Stimulated activated CD8-positive, alpha-beta memory T cell treated with anti-CD3 and anti-CD28 coated beads, Interleukin-7, amount 100 ng/mL, for 1 hour (primary cell): ENCODE measurements around the gene PPIP5K2.
"Not testable (repeated sequence)": the region's sequence is repeated elsewhere in the genome, so short reads cannot be mapped to it uniquely, and the experiment has no call there.

Experiments
- DNase-seq, 2 donors: peaks; one replicate each; pipeline ENCODE4 v3.0.0-alpha.2; 2020; ENCODE audit warnings: low read depth in 2 of 2

Gene PPIP5K2

DNA sequence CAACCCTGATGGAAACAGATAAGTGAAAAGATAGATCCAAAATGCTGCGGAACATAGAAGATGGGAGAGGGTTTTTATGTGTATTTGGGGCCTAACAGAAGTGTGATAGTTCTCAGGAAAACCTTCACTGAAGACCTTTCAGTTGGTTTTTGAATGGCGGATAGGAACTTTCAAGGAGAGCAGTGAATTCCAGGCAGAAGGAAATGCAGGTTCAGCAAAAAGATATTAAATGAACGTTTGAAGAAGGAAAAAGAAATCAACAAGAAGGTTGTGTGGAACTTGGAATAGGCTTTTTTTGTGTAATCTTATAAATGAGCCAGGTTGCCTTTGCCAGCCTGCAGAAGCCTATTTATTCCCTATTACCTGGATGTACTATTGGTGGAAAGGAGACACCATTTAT lies 2.1 kb downstream of the PPIP5K2 start:
- no peak for DNase-seq

DNA sequence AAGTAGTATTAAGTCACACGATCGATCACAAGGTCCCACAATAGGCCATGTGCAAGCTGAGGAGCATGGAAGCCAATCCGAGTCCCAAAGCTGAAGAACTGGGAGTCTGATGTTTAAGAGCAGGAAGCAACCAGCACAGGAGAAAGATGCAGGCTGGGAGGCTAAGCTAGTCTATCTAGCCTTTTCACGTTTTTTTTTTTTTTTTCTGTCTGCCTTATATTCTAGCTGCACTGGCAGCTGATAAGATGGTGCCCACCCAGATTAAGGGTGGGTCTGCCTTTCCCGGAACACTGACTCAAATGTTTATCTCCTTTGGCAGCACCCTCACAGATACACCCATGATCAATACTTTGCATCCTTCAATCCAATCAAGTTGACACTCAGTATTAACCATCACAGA lies 6.5 kb downstream of the PPIP5K2 start:
- no peak for DNase-seq

DNA sequence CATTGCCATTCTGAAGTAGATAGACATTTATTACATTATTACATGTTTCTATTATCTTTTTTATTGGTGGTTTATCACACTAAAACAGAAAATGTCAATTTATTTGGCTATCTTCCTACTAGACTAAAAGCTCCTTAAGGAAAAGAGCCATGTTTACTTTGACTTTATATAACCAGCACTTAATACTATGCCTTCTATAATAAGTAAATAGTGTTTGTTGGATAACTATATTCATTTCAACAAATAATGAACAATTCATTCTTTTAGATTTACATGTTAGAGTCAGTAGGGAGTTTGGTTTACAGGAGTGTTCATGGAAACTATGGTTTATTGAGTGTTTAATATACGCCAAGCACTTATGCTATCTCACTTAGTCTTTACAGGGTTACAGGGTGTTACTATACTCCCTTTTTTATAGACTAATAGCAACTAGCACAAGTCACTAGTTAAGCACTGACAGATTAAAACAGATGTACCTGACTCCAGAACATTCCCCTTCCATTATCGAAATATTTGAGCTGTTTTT lies 7.3 kb downstream of the PPIP5K2 start:
- DNase-seq: no peak

DNA sequence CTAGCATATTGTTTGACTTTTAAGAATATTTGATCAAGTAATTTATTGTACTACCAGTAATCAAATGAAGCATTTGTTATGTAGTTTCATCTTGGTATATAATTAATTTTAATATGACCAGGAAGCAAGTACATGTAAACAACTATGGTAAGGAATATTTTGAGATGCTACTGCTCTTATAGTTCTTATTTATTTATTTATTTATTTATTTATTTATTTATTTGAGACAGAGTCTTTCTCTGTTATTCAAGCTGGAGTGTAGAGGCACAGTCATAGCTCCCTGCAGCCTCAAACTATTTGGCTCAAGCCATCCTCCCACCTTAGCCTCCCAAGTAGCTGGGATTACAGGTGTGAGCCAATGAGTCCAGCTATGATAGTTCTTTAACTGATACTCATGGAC lies 8.1 kb downstream of the PPIP5K2 start:
- no peak for DNase-seq

DNA sequence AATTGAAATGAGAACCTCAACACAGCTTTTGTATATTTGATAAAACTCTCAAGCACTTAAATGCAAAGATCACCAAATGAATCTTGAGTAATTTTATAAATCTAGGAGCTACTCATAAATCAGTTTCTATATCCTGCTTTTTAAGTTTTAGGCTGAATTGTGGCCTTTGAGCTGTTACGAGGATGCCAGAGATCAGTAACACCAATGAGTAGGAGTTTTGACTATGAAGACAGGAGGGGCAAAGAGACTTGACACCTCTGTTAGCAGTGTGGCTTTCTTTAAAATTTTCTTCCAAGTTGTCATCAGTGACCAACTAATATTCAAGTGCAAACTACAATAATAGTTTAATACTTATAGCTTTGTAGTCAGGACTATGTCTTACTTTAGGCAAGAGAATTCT lies 12.6 kb downstream of the PPIP5K2 start:
- DNase-seq: no peak

DNA sequence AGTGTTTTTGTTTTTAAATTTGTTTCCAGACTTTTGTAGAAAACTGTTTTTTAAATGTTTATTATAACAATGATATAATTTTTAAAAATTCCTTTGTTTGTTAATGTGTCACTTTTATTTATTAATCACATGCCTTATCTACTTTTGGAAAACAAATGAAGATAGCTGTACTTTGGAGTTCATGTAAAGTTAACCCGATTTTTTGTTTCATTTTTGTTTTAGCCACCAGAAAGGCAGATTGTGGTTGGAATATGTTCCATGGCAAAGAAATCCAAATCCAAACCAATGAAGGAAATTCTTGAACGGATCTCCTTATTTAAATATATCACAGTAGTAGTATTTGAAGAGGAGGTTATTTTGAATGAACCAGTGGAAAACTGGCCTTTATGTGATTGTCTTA lies 13.1 kb downstream of the PPIP5K2 start:
- no peak for DNase-seq

DNA sequence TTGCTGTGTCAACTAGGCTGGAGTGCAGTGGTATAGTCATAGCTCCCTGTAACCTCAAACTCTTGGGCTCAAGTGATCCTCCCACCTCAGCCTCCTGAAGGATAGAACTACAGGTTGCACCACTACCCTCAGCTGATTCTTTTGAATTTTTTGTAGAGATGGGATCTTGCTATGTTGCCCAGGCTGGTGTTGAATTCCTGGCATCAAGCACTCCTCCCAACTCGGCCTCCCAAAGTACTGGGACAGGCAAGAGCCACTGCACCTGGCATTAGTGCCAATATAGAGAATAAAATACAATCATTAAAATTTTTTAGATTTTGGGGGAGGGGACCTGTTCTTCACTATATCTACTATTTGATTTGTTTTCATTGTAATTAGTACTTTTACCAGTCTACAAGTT lies 15.4 kb downstream of the PPIP5K2 start:
- no peak for DNase-seq

DNA sequence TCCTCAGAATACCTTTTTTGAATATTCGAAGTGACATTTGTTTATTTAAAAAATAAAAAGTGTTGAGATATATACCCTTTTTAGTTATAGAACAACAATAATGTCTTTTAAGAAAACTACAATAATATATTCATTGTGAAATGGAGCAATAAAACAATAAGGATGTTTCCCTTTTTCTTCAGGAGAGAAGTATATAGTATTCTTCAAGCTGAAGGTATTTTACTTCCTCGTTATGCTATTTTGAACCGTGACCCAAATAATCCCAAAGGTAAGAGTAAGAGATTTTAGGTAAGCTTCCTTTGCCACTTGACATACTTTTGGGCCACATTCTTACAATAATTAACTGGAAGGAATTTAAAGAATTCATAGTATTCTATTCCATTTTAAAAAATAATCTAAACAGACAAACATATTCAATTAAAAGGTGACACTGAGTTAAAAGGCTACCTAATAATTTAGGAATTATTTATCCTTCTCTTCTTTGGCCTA lies 18.1 kb downstream of the PPIP5K2 start:
- no peak for DNase-seq

DNA sequence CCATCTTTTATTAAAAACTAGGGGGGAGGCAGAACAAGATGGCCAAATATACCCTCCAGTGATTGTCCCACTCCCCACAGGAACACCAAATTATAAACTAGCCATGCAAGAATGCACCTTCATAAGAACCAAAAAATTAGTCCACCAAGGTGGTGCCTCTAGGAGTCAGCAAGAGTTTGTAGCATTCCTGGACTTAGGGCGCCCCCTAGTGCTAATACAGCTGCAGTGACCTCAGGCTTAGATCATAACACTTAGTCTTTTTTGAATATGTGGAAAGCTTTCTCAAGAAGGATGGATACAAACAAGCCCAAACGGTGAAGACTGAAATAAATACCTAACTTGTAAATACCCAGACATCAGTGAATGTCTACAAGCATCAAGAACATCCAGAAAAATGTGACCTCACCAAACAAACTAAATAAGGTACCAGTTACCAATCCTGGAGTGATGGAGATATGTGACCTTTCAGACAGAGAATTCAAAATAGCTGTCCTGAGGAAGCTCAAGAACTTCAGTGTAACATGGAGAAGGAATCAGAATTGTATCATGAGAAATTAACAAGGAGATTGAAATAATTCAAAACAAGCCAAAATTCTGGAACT lies 19.3 kb downstream of the PPIP5K2 start:
- DNase-seq: peak; percentile 51 to 74

DNA sequence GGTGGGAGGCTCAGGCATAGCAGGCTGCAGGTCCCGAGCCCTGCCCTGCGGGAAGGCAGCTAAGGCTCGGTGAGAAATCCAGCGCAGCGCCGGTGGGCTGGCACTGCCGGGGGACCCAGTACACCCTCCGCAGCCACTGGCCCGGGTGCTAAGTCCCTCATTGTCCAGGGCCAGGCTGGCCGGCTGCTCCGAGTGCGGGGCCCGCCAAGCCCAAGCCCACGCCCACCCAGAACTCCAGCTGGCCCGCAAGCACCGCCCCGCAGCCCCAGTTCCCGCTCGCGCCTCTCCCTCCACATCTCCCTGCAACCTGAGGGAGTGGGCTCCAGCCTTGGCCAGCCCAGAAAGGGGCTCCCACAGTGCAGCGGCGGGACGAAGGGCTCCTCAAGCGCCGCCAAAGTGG lies 22.0 kb downstream of the PPIP5K2 start:
- not testable (repeated sequence) for DNase-seq

DNA sequence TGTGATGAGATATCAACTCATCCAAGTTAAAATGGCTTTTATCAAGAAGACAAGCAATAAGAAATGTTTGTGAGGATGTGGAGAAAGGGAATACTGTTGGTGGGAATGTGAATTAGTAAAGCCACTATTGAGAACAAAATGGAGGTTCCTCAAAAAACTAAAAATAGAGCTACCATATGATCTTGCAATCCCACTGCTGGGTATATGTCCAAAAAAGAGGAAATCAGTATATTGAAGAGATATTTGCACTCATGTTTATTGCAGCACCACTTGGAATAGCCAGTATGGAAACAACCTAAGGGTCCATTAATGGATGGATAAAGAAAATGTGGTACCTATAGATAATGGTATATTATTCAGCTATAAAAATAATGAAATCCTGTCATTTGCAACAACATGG lies 25.1 kb downstream of the PPIP5K2 start:
- no peak for DNase-seq

DNA sequence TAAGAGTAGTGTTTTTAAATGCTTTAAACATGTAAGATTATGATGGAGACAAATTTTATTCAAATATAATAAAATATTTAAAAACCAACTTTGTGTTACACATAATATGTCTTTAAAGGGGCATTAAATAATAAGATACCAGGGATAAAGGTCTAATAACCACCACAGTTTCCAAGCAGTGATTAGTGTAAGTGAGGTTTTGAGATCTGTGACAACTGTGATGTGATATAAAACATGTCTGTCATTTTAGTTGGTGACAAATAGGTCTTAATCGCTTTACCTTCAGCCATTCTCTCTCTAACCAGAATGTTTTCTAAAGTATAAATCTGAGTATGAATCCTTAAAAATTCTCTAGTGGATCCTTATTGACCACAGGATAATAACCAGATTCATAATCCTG lies 28.1 kb downstream of the PPIP5K2 start:
- no peak for DNase-seq

DNA sequence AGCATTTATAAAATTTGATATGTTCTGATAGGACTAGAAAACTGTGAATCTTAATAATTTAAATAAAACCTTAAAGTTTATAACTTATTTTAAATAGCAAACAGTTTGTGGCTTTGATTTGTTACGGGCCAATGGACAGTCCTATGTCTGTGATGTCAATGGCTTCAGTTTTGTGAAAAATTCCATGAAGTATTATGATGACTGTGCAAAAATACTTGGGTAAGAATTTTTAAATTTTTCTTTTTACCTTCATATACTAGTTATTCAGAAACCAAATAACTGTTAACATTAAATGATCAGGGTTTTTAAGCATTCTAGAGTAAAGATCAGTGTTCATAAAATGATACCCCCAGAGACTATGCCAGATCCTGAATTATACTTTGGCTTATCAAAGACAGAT lies 31.1 kb downstream of the PPIP5K2 start:
- DNase-seq: no peak

DNA sequence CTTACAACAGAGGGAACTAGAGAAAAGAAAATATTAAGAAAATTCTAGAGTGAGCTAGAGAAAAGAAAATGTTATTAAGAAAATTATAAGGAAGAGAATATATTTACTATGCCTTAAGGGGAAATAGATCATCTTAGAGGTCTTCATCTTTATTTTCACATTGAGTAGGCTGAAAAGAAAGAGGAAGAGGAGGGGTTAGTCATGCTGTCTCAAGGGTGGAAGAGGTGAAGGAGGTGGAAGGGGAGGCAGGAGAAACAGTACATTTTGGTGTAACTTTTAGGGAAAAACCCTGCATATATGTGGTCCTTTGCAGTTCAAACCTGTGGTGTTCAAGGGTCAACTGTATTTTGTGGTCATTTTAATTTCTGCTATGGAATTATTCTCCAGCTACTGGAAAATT lies 46.6 kb downstream of the PPIP5K2 start:
- DNase-seq: no peak

DNA sequence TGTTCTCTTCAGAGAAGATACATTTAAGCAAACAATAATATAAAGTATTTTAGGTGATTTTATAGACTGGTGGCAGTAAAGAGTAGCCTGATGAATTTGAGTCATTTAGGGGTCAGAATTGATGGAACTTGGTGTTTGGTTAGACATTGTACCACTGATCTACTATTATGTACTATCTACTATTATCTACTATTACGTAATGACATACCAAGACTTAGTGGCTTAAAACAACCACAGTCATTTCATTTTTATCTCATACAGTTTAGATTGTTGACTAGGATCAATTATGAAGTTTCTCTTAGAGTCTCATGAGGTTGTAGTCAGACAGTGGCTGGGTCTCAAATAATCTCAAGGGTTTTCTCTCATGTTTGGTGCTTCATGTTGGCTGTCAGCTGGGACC lies 54.0 kb downstream of the PPIP5K2 start:
- DNase-seq: no peak

DNA sequence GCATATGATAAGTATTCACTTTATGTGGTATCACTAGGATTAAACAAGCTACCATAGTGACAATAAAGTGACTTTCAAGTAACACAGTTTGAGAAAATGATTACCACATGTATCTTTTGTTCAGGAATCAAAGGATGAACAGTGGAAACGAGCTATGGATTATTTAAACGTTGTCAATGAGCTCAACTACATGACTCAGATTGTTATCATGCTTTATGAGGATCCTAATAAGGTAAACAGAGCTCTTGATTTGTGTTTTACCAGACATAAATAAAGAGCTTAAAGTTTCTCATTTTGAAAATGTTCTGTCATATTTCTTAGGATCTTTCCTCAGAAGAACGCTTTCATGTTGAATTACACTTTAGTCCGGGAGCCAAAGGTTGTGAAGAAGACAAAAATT lies 57.4 kb downstream of the PPIP5K2 start:
- no peak for DNase-seq

DNA sequence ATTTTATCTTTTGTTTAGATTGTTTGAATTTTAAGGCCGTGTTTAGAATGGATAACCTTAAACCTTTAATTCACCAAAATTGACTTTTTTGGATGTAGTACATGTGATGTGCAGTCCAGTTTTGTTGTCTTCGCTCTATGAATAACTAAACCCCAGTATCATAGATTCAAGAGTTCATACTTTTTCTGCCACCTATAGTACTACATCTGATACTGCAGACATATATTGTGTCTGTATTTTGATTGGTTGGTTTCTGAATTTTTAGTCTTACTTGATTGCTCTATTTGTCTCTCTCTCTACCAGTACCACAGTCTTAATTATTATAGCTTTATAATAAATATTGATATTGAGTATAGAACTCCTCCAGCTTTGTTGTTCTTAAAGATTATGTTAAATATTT lies 58.1 kb downstream of the PPIP5K2 start:
- no peak for DNase-seq

DNA sequence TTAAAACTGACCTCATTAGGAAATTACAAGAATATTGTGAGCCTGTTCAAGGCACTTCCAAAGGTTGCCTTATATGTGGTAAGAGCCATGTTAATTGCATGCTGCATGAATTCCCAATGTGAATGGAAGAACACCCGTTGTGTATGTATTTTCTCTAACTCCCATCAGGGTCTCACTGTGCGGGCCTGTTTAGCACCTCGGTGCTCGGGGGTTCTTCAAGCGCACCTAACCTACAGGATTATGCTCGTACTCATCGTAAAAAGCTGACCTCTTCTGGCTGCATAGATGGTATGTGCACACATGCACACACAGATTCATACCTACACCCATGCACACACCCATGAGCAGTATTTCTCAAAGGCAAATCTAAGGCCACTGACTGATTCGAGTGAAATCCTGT lies 66.1 kb downstream of the PPIP5K2 start:
- no peak for DNase-seq

DNA sequence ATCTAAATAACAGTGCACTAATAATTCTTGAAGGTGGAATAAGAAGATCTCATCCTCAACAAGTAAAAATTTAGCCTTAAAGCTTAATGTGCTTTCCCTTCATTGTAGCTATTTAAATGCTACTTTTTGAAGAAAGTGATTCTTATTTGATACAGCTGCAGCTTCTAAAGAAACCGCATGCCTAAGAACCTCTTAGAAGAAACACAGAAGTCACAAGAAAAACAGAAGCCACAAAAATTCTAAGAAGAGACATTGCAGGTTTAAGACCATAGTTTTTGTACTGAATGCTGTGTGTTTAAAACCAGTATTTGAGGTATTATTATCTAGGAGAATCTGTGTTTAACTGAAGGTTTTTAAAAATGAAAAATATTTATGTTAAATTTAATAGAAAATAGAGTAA lies 68.3 kb downstream of the PPIP5K2 start:
- no peak for DNase-seq

DNA sequence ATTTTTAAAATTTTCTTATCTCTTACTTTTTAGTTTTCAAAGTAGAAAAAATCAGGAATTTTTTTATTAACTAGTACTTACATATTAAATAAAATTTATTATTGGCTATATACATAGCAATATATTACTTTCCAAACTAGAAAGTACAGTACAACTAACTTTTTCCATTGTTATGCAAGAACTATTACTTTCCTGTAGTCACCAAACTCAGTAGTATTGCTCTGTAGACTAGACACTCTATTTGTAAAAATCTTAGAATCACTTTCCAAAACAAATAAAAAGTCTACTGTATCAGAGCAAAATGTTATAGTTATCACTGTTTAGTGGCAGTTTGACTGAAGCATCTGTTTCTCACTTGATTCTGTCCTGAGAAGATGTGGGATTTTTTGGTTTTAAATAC lies 83.1 kb downstream of the PPIP5K2 start:
- no peak for DNase-seq

DNA sequence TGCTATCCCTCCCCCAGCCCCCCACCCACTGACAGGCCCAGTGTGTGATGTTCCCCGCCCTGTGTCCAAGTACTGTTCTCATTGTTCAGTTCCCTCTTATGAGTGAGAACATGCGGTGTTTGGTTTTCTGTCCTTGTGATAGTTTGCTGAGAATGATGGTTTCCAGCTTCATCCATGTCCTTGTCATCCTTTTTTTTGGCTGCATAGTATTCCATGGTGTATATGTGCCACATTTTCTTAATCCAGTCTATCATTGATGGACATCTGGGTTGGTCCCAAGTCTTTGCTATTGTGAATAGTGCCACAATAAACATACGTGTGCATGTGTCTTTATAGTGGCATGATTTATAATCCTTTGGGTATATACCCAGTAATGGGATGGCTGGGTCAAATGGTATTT lies 84.9 kb downstream of the PPIP5K2 start:
- DNase-seq: not testable (repeated sequence)

DNA sequence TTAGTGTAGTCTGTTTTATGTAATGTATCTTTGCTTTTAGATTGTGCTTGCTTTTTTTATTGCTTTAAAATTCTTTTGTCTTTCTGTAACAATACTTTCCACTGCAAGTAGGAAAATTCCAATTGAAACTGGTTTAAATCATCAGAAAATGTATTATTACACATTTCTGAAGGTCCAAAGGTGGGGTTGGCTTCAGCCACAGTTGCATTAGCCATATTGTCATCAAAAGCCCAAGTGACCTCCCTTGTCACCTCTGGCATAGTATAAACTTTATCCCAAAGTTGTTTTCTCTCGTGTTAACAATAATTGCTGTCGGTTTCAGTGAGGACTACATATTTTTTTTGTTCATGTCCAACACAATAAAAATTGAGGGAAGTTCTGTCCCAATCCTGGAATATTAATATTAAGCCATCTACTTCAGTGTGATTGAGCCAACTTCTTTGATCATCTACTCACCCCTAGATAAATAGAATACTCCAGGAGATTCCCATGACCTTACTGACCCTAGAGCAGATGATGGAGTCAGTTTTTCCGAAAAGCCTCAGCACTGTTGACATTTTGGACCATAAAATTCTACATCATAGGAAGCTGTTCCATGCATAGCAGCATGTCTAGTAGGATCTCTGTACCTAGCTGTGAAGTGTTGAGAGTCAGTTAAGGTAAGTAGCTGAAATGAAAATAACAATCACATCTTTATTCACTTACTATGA lies 86.0 kb downstream of the PPIP5K2 start:
- DNase-seq: no peak

DNA sequence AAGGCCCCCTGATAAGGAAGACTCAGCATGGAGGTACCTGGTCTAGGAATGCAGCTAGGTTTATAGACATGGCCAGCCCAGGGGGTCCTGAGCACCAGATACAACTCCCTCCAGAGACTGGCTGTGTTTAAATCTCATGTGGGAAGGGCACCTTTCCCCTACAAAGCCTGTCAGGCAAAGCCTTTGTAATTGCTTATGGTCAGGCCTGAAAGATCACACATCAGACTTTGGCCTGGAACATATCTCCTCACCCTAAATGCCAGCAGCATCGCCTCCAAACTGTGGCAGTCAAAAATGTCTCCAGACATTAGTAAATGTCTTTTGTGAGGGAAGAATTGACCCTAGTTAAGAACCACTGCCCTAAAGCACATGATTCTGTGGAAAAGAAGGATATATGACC lies 86.9 kb downstream of the PPIP5K2 start:
- DNase-seq: no peak

DNA sequence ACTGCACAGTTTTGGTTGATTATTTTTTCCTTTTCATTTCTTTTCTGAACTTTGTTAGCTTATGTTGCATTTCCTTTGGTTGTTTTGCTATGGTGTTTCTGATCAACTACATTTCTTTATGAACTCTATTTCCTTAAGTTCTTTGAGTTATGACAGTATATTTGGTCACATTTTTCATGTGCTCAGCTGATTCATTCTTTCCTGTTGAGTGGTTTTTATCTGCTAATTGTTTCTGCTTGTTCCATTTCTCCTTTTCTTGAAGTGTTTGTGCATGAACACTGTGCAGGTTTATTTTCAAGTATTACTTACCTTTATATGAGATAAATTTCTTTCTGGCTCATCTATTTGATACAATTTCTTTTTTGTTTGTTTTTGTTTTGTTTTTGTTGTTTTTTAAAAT lies 87.6 kb downstream of the PPIP5K2 start:
- DNase-seq: no peak
